Breast epithelium (tissue), 4 donors: Measurements from ENCODE around the gene EPHA6. TPM values are rescaled to one million over a fixed set of nuclear protein-coding genes. Genes with fewer than 3 reads are reported as not detected.
"Not testable (repeated sequence)": the region's sequence is repeated elsewhere in the genome, so short reads cannot be mapped to it uniquely, and the experiment has no call there.

Experiments
- DNase-seq, 2 donors: peaks; one replicate each; pipeline ENCODE4 v3.0.0-alpha.2; 2019; ENCODE audit warnings: low spot score in 2 of 2
- H3K27ac ChIP-seq, 2 donors: fragments of 200-600 bp; sonication (generic) in 1 of 2; one replicate each; pipeline ENCODE4 v1.5.1; 2016 to 2019; ENCODE audit warnings: mild to moderate bottlenecking in 1 of 2
- H3K27me3 ChIP-seq, 2 donors: fragments of 200-600 bp; sonication (generic) in 1 of 2; one replicate each; pipeline versions ENCODE4 v1.5.1 to v1.6.0; 2017 to 2019; ENCODE audit warnings: control low read depth in 1 of 2, mild to moderate bottlenecking in 1 of 2
- H3K36me3 ChIP-seq: fragments of 200-600 bp; one replicate; pipeline ENCODE4 v1.5.1; 2019
- H3K4me1 ChIP-seq, 2 donors: fragments of 200-600 bp; sonication (generic); one replicate each; pipeline ENCODE4 v1.5.1; 2016 to 2019; ENCODE audit warnings: control low read depth in 1 of 2
- H3K4me3 ChIP-seq, 3 donors: fragments of 200-600 bp; sonication (generic); 1 replicate in 2 of 3; 2 replicates in 1 of 3; pipeline ENCODE4 v1.5.1; 2016 to 2019; ENCODE audit warnings: mild to moderate bottlenecking in 3 of 3, moderate library complexity in 2 of 3
- H3K9me3 ChIP-seq, 2 donors: fragments of 200-600 bp; sonication (generic) in 1 of 2; one replicate each; pipeline ENCODE4 v1.5.1; 2016 to 2019; ENCODE audit warnings: control low read depth in 1 of 2
- POLR2A ChIP-seq: fragments of 450-650 bp; IDR thresholded peaks from one replicate; pipeline ENCODE4 v1.6.1; 2016; ENCODE audit warnings: antibody characterized with exemption, mild to moderate bottlenecking, moderate library complexity
- POLR2AphosphoS5 ChIP-seq, 3 donors: sonication (generic); formaldehyde crosslinking; IDR thresholded peaks; one replicate each; pipeline ENCODE4 v1.6.1; 2017; ENCODE audit warnings: antibody characterized with exemption in 3 of 3
- intact Hi-C: fragments of 100-400 bp; cut with DNase I; formaldehyde crosslinking; loops from one replicate; pipeline ENCODE4 v1.15.1; 2023; ENCODE audit warnings: low total_unique reads
- total RNA-seq, 3 donors: library from RNA; depleted of rRNA; stranded (reverse); fragments of >200 nt; gene quantifications; one replicate each; pipeline ENCODE4 v1.1.0, GENCODE V29; 2016
- TF ChIP-seq, protein P1 (sequence below), 3 donors: fragments of 450-650 bp; IDR thresholded peaks; one replicate each; pipeline ENCODE4 v1.5.1; 2016 to 2017; ENCODE audit warnings: antibody characterized with exemption in 3 of 3, mild to moderate bottlenecking in 3 of 3, moderate library complexity in 3 of 3

EPHA6 gene
- total RNA-seq, 3 donors from 2014 or later: 0.98 to 1.4 (median 1.2) TPM

- TF ChIP-seq POLR2A: no peak
- TF ChIP-seq, protein P1, sequence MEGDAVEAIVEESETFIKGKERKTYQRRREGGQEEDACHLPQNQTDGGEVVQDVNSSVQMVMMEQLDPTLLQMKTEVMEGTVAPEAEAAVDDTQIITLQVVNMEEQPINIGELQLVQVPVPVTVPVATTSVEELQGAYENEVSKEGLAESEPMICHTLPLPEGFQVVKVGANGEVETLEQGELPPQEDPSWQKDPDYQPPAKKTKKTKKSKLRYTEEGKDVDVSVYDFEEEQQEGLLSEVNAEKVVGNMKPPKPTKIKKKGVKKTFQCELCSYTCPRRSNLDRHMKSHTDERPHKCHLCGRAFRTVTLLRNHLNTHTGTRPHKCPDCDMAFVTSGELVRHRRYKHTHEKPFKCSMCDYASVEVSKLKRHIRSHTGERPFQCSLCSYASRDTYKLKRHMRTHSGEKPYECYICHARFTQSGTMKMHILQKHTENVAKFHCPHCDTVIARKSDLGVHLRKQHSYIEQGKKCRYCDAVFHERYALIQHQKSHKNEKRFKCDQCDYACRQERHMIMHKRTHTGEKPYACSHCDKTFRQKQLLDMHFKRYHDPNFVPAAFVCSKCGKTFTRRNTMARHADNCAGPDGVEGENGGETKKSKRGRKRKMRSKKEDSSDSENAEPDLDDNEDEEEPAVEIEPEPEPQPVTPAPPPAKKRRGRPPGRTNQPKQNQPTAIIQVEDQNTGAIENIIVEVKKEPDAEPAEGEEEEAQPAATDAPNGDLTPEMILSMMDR (IDR thresholded peaks at IDR 0.05): no peak
- no peak for TF ChIP-seq POLR2AphosphoS5 (IDR thresholded peaks at IDR 0.05)
- H3K9me3 ChIP-seq: no peaks in the 10 kb centered on the region
- no peaks in the 10 kb centered on the region for H3K27me3 ChIP-seq
- no peak overlapping the region for H3K27ac ChIP-seq
- no peak for DNase-seq
- intact Hi-C loops: no loop called here
- no peaks in the 10 kb centered on the region for H3K36me3 ChIP-seq
- H3K4me1 ChIP-seq: no peaks in the 10 kb centered on the region
- no peak overlapping the region for H3K4me3 ChIP-seq
These were observed 625.0 kb downstream of the EPHA6 start for GRCh38 chr3:97439373-97439772.

DNA sequence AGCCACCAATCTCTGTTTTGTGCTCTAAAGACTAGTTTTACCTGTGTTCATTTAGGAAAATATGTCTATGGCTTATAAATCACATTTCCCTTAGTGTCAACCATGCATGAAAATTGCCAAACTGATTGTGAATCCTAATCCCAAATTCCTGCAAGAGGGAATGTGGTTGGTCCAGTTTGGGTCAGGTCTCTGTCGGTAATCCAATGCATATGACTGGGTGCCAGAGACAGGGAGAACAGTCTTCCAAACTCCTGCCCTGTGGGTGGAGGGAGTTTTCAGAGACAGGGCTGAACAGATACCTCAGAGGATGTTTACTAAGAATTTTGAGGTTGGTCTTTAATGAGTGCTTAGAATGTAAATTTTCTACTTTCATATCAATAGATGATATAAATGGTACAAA lies 649.6 kb downstream of the EPHA6 start:
- TF ChIP-seq, protein P1 (IDR thresholded peaks at IDR 0.05): no peak
- TF ChIP-seq POLR2A (no peak), POLR2AphosphoS5 (IDR thresholded peaks at IDR 0.05) (no peak)
- Histone ChIP-seq H3K36me3 (no peaks in the 10 kb centered on the region), H3K4me1 (no peaks in the 10 kb centered on the region), H3K4me3 (no peak overlapping the region), H3K9me3 (no peaks in the 10 kb centered on the region), H3K27ac (no peak overlapping the region), H3K27me3 (no peaks in the 10 kb centered on the region)
- intact Hi-C loops: no loop called here
- DNase-seq: no peak

DNA sequence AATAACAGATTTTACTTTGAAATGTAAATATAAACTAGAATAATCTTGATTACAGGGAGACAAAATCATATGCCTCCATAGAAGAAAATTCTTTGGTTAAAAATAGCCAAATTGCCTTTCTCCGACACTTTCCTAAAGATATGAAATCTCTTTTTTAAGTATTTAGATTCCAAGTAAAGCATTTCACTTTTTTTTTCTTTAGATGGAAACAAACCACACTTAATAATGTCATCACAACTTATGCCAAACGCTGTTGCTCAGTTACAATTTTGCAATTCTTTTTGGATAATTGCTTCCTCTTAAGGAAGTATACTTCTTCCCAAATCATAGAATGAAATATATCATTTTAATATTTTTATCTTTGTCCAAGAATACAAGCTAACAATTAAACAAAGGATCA lies 656.1 kb downstream of the EPHA6 start:
- no peaks in the 10 kb centered on the region for H3K36me3 ChIP-seq
- no peaks in the 10 kb centered on the region for H3K27me3 ChIP-seq
- no peak for DNase-seq
- no peaks in the 10 kb centered on the region for H3K9me3 ChIP-seq
- intact Hi-C loops: no loop called here
- H3K4me1 ChIP-seq: no peaks in the 10 kb centered on the region
- no peak overlapping the region for H3K27ac ChIP-seq
- TF ChIP-seq, protein P1 (IDR thresholded peaks at IDR 0.05): no peak
- TF ChIP-seq POLR2A: no peak
- TF ChIP-seq POLR2AphosphoS5 (IDR thresholded peaks at IDR 0.05): no peak
- H3K4me3 ChIP-seq: no peak overlapping the region

DNA sequence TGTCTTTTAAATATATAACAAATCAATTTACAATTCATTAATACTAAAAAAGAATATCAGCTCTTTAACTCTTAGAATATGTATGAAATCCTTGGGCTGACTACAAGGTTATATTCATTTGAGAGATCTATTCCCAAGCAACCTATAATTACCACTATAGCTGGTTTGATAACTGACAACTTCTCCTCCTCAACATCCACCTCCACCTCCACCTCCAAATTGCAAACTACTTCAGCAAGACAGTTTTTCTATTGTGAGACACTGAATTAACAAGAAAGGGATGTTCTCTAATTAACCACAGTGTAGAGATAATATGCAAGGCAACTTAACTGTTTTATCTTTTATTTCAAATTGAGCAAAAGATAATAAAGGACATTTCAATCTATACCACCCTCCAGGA lies 665.3 kb downstream of the EPHA6 start:
- H3K36me3 ChIP-seq: no peaks in the 10 kb centered on the region
- DNase-seq: no peak
- no peak overlapping the region for H3K4me3 ChIP-seq
- H3K4me1 ChIP-seq: no peaks in the 10 kb centered on the region
- no peak overlapping the region for H3K27ac ChIP-seq
- TF ChIP-seq, protein P1 (IDR thresholded peaks at IDR 0.05): no peak
- TF ChIP-seq POLR2AphosphoS5 (IDR thresholded peaks at IDR 0.05) (no peak), POLR2A (no peak)
- H3K9me3 ChIP-seq: no peaks in the 10 kb centered on the region
- intact Hi-C loops: no loop called here
- H3K27me3 ChIP-seq: no peaks in the 10 kb centered on the region

- H3K27ac ChIP-seq, H3K27me3 ChIP-seq, H3K36me3 ChIP-seq, DNase-seq, H3K9me3 ChIP-seq, H3K4me1 ChIP-seq, H3K4me3 ChIP-seq, intact Hi-C loops: not testable (repeated sequence)
These were observed 666.4 kb downstream of the EPHA6 start for GRCh38 chr3:97480696-97481289.

DNA sequence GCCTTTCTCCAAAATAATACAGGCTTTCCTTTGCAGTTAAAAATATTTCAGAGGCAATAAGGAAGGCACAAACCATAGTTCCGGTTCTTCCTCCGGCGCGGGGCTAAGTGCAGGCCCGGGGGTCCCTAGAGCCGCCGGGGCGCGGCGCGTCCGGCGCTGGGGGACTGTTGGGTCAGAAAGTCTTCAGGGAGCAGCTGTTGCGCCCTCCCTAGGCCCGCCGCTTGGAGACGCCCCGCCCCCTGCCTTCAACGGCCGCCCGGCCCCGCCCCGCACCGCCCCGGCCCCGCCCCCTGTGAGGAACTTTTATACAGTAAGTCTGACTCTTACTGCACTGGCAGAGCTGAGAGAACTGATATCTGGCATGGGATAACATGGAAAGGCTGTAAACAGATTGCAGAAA lies 667.0 kb downstream of the EPHA6 start:
- H3K4me3 ChIP-seq: no peak overlapping the region
- TF ChIP-seq POLR2A (no peak), POLR2AphosphoS5 (IDR thresholded peaks at IDR 0.05) (no peak)
- TF ChIP-seq, protein P1 (IDR thresholded peaks at IDR 0.05): no peak
- DNase-seq: no peak
- intact Hi-C loops: no loop called here
- H3K4me1 ChIP-seq: no peaks in the 10 kb centered on the region
- H3K36me3 ChIP-seq: no peaks in the 10 kb centered on the region
- H3K27ac ChIP-seq: no peak overlapping the region
- H3K9me3 ChIP-seq: no peaks in the 10 kb centered on the region
- H3K27me3 ChIP-seq: no peaks in the 10 kb centered on the region
